Measurements from ENCODE around the gene PTPRM.

Gene PTPRM

GRCh38 chr18:8299054-8299980 is 732.2 kb downstream of the PTPRM start:
- no peak for DNase-seq

- DNase-seq, result no peak
These were observed 733.8 kb downstream of the PTPRM start for GRCh38 chr18:8300751-8301410.

- DNase-seq, result no peak
These were observed 734.5 kb downstream of the PTPRM start for GRCh38 chr18:8301427-8302172.

- DNase-seq, result no peak
These were observed 736.1 kb downstream of the PTPRM start for GRCh38 chr18:8303151-8303755.

- no peak for DNase-seq
These were observed 740.8 kb downstream of the PTPRM start for GRCh38 chr18:8307960-8308359.

GRCh38 chr18:8313043-8313442 is 745.9 kb downstream of the PTPRM start:
- no peak for DNase-seq

GRCh38 chr18:8314124-8314523 is 747.0 kb downstream of the PTPRM start:
- DNase-seq, result no peak

GRCh38 chr18:8319798-8320489 is 752.8 kb downstream of the PTPRM start:
- no peak for DNase-seq

- DNase-seq, result no peak
These were observed 755.4 kb downstream of the PTPRM start for GRCh38 chr18:8322486-8322885.

- DNase-seq, result no peak
These were observed 757.4 kb downstream of the PTPRM start for GRCh38 chr18:8324343-8325065.

GRCh38 chr18:8326763-8327394 is 759.8 kb downstream of the PTPRM start:
- no peak for DNase-seq

- DNase-seq, result no peak
These were observed 761.0 kb downstream of the PTPRM start for GRCh38 chr18:8328126-8328525.

- DNase-seq, result no peak
These were observed 762.2 kb downstream of the PTPRM start for GRCh38 chr18:8329186-8329771.

GRCh38 chr18:8330575-8330974 is 763.5 kb downstream of the PTPRM start:
- no peak for DNase-seq

- DNase-seq, result no peak
These were observed 765.2 kb downstream of the PTPRM start for GRCh38 chr18:8332286-8332685.

- no peak for DNase-seq
These were observed 766.8 kb downstream of the PTPRM start for GRCh38 chr18:8333961-8334360.

GRCh38 chr18:8337211-8337610 is 770.1 kb downstream of the PTPRM start:
- DNase-seq, result no peak

GRCh38 chr18:8339210-8339609 is 772.1 kb downstream of the PTPRM start:
- no peak for DNase-seq

GRCh38 chr18:8339952-8340351 is 772.8 kb downstream of the PTPRM start:
- no peak for DNase-seq

- no peak for DNase-seq
These were observed 774.5 kb downstream of the PTPRM start for GRCh38 chr18:8341481-8342230.

Measured in activated T-cell treated with anti-CD3 and anti-CD28 coated beads for 4 hours (primary cell).